NOMO-1 (cell line): ENCODE measurements around the gene CA11.

Source experiments
- DNase-seq, 2 experiments: peaks; one replicate each; lab custom pipeline; 2025; ENCODE audit not compliant: unreplicated experiment in 2 of 2; lab: John Stamatoyannopoulos, UW

Gene CA11

DNA sequence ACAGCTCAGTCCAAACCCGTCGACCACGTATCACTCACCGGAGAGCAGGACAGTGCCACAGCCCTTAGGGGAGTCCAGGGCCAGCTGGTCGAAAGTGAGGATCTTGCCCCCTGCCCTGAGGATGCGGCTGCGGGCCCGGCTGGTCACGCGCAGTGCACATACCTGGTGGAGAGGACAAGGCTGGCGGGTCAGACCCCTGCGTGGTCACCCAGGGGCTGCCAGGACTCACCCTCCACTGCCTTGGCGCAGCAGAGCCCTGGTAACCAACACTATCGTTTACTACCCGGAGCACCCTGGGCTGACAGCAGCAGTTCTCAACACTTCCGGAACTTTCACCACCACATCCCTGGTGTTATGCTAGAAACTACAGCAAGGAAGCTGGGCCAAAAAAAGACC lies 29.9 kb downstream of the CA11 start:
- DNase-seq, result no peak

DNA sequence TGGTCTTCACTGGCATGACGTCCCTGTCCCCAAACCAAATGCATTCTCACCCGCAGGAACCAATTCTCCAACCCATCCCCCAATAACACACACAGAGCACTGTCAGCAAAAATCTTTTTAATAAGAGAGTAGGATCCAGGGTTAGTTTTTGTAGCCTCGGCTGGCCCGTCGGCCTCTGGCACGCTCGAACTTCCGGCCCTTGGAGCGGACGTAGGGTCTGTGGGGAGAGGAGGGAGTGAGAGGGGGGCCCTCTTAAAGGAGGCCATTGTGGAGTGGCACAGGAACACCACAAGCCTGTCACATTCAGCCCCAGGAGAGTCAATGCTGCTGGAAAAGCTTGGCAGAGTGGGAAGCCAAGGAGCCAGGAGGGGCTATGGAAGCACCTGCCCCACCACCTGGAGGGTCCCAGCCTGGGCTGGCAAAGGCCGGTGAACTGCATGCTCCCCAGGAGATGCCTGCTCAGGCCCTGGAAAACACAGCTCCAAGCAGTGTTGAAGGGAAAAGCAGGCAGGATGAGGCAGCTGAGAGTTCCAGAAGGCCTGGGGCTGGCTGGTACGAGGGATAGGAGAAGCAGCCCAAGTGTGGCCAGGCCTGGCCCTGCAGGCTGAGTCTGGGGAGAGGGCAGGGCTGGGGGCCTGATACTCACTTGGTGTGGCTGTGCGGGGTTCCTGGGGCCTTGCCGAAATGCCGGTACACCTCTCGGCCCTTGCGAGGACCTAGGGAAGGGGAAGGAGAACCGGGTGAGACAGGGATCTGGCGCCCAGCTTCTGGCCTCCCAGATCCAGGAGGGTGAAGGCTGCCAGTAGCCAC lies 30.6 kb downstream of the CA11 start:
- no peak for DNase-seq

DNA sequence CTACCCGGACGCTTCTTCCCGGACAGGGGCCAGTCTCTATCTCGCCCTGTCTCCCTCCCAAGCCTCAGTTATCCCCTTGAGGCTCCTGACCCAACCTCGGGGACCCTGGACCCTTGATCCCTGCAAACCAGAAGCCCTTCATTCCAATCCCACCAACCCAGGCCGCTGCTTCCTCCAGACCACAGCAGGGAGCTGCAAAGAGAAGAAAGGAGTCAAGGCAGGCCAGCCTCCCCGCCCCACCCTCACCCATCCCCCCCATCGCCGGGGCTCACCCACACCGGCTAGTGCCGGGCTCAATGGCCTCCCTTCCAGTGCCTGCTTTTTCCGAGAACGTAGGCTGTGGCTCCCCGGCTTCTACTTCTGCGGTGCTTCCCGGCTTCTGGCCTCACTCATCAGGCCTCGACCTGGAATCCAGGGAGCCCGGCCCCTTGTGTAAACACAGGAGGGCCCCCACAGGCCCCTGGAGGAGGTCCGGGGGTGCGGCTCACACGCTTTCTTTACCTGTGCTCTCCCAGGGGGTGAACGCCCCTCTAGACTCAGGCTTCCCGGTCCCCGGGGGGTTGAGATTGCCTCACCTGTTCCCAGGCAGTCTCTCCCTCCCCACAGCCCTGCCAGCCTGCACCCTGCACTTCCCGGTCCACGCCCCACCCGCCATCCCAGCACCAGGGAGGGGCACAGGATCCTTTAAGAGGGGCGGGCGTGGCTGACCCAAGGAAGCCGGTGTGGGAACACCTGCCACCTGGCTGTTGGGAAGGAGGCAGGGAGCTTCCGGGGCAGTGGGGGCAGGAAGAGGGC lies 31.4 kb downstream of the CA11 start, which contains the start of gene FAM83E:
Gene FAM83E, minus strand, starts transcription at position 641 of the 795 bp plus-strand sequence. CDS start 1,704 bp downstream, outside the sequence.
- DNase-seq, result no peak

DNA sequence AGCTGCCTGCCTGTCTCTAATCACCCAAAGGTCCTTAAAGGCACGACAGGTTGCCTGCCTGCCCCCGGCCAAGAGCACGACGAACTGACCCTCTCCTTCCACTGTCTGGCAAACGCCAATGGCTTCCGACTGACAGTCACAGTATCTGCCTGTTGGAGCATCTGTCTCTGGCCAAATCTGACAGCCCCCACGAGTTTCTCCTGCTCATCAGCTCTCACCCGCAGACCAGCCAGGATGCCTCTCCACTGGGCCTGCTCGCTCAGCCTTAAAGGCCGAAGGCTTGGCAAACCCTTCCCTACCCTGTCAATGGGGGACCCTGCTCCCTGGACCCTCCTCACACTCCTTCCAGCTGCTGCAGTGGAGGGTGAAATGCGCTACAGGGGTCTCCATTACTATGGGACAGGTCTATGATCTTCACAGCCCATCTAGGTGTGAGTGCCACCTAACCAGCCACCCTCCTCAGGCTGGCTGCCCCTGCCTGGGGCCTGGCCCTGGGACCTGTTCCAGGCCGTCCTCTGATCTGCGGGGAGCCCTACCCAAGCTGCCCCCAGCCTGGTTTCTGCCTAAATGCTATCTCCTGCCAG lies 32.0 kb downstream of the CA11 start:
- no peak for DNase-seq

DNA sequence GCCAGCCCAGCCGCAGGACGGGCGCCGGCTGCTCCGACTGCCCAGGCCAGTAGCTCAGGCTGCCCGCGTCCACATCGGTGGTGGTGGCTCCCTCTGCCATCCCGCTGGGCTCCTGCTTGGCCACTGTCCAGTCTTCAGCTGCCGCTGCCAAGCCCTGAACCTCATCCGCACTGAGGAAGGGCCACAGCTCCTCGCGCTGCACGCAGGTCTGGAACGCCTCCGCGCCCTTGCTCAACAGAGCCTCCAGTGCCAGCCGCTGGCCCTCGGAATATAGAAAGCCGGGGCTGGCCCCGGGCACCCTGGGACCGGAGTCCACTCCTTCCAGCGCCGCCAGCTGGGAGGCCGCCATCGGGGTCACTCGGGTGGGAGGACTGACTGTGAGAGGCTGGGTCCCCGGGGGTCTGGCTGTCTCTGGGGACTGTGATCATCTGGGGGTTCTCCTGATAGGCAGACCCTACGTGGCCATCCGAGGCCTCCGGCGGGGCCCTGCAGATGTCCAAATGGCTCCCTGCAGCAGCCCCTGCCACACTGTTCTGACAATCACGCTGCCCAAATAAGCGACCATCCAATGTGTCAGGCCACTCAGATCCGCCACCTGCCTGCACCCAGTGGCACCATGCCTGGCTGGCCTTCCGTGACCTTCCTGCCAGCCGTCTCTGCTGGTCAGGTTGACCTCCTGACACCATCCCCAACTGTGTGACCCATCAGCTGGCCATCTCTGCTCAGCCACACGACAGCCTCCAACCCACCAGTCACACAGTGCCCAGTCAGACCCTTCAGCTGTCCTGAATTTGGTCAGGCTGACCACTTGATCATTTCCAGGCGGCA lies 32.7 kb downstream of the CA11 start:
- no peak for DNase-seq

DNA sequence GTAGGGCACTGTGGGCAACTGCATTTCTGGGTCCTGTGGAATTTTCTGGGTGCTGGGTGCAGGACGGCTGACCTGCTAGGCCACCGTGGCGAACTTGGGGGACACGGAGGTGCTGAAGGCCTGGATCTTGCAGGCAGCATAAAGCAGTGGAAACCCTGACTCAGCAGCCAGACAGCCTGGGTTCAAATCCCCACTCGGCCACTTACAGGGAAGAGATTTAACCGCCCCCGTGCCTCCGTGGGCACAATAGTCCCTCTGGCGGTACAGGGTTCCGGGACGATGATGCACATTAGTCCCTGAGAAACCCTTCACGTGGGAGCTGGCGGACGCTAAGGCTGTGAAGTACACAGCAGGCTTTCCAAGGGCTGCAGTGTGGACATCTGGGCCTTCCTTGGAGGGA lies 34.1 kb downstream of the CA11 start:
- no peak for DNase-seq

DNA sequence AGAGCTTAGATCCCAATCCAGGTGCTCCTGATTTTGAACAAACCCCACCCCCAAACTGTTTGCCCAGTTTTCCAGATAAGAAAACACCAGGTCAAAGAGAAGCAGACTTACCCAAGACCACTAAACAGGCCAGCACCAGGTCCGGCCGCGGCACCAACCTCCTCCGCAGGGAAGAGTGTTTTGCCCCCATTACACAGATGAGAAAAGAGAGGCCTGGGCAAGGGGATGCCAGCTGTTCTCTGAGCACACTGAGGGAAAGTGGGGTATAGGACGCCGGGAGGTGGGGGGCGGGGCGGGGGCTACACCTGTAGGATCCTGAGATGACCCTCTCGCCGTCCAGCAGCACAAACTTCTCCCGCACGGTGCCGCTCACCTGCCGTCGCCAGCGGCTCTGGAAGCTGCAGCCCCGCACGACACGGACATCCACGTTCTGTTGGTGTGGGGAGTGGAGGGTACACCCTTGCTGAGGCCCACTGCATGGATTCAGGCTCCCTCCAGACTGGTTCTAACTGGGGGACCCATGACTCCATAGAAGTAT lies 36.3 kb downstream of the CA11 start:
- no peak for DNase-seq

DNA sequence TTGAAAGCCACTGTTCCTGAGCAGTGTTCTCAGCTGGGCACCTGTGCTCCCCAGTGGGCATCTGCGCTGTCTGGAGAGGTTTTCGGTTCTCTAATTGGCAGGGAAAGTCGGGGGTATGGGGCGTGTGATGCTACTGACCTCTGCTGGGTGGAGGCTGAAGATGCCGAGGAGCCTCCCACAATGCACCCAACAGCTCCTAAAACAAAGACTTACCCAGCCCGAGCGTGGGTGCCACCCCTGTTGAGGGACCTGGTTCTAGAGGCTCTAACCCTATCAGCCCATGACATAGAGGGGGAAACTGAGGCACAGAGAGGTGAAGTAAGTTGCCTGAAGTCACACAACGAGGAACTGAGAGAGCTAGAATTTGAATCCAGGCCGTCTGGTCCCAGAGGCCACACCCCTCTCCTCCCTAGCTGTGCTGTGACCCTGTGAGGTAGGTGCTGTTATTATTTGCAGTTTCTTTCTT lies 37.2 kb downstream of the CA11 start:
- DNase-seq, result peak; percentile 70 to 73

DNA sequence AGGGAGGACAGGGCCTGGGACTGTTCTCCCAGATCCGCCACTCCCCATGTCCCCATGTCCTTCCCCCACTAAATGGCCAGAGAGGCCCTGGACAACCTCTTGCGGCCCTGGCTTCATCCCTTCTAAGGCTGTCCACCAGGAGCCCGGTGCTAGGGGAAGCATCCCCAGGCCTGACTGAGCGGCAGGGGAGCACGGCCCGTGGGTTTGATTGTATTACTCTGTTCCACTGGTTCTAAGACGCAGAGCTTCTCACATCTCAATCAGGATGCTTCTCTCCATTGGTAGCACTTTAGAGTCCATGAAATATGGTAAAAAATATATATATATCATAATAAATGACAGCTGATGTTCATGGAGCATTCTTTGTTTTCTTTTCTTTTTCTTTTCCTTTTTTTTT lies 38.6 kb downstream of the CA11 start:
- DNase-seq, result no peak

DNA sequence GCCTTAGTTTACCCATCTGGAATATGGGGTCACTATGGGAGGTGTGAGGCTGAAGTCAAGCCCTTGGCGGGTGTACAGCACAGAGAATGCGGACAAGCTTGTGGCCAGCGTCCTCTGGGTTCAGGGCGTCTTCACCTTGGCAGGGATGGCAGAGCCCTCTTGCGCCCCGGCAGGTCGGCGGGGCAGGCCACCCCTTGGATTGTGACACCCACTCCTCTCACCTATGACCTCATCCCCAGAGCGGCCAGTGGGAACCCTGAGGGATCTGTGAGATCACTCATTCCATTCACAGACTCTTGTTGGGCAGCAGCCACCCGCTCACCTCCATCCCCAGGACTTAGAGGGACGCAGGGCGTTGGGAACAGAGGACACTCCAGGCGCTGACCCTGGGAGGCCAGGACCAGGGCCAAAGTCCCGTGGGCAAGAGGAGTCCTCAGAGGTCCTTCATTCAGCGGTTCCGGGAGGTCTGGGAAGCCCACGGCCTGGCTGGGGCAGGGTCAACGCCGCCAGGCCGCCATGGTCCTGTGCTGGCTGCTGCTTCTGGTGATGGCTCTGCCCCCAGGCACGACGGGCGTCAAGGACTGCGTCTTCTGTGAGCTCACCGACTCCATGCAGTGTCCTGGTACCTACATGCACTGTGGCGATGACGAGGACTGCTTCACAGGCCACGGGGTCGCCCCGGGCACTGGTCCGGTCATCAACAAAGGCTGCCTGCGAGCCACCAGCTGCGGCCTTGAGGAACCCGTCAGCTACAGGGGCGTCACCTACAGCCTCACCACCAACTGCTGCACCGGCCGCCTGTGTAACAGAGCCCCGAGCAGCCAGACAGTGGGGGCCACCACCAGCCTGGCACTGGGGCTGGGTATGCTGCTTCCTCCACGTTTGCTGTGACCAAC lies 39.3 kb downstream of the CA11 start, which contains the start of gene SPACA4:
Gene SPACA4, plus strand, starts transcription at position 280 of the 896 bp plus-strand sequence. Its CDS starts 237 bp downstream, at position 517.
- DNase-seq, result no peak

DNA sequence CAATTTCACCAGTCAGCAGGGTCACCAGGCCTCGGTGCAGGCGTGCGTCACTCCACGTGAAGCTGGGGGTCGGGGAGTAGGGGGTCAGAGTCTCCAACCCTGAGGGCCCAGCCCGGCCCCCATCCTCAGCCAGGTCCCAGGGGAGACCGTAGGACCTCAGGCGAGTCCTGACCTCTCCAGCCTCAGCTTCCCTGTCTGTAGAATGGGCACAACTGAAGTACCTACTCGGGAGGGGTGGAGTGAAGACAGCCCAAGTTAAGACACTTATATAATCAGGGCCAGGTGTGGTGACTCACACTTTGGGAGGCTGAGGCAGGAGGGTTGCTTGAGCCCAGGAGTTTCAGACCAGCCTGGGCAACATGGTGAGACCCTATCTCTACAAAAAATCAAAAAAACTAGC lies 42.1 kb downstream of the CA11 start:
- no peak for DNase-seq

DNA sequence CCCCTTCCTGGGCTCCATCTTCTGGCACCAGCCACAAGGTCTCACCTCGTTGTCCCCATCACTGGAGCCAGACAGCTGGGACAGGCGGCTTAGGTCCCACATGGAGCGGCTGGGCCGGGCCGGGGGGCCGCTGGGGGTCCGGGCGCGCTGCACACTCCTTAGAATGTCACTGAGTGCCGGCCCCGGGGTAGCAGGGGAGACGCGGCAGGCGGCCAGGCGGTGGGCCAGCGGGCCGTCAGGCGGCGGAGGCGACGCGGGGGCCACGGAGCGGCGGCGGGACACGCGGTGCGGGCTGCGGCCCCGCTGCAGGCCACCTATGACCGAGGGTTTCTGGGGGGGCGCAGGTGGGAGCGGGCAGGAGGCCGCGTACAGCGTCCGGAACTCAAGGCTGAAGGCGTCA lies 42.5 kb downstream of the CA11 start:
- DNase-seq, result no peak

DNA sequence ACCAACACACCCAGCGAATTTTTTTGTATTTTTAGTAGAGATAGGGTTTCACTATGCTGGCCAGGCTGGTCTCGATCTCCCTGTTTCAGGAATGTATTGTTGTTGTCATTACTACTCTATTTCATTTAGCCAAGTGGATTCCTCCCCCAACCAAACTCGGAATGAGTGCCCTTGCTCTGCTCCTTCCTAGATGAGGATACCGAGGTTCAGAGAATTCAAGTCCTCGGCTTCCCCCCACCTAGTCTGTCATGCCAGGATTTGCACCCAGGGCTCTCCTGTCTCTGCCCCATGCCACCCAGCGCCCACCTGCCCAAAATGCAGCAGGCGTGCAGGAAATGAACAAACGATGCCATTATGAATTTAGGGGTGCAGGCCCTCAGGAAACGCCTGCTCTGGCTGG lies 43.0 kb downstream of the CA11 start:
- DNase-seq, result no peak

DNA sequence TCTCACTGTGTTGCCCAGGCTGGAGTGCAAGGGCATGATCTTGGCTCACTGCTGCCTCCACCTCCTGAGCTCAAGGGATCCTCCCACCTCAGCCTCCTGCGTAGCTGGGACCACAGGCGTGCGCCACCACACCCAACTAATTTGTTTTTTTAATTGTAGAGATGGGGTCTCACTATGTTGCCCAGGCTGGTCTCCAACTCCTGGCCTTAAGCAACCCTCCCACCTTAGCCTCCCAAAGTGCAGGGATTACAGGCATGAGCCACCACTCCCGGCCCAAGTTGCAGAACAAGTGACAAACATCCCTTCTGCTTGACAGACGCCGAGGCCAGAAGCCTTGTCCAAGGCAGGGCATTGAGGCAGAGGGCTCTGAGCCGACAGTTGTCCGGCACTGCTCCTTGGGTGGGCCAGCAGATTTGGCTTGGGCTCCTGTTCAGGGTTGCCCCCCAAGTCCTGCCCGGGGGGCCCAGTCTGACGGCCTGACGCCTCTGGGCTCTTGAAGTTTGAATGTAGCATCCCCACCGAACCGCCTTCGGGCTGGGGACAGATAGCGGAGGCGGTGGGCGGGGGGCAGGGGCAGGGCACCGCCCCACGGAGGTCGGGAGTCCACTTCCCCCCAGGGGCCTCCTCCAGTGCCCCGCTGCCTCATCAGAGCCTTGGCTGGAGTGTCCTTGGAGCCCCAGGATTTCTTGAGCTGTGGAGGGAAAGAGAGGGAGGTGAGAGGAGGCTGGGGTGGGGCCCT lies 45.1 kb downstream of the CA11 start:
- DNase-seq, result no peak

DNA sequence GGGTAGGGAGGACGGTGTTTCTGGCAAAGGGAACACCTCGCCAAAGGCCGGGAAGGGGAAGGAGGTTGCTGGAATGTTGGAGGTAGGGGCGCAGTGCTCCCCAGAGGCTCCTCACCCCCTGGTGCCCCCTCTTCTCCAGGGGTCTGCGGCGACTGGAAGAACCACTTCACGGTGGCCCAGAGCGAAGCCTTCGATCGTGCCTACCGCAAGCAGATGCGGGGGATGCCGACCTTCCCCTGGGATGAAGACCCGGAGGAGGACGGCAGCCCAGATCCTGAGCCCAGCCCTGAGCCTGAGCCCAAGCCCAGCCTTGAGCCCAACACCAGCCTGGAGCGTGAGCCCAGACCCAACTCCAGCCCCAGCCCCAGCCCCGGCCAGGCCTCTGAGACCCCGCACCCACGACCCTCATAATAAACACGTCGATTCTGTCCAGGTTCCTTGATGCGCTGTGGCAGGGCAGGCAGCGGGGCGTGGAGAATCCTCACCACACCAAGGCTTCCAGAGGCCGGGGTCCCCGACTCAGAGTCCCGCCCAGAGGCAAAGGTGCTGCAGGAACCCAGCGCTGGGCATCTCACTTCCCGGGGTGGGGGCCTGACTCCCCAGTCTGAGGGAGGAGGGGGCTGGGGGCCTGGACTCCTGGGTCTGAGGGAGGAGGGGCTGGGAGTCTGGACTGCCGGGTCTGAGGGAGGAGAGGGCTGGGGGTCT lies 46.8 kb downstream of the CA11 start:
- DNase-seq, result no peak

DNA sequence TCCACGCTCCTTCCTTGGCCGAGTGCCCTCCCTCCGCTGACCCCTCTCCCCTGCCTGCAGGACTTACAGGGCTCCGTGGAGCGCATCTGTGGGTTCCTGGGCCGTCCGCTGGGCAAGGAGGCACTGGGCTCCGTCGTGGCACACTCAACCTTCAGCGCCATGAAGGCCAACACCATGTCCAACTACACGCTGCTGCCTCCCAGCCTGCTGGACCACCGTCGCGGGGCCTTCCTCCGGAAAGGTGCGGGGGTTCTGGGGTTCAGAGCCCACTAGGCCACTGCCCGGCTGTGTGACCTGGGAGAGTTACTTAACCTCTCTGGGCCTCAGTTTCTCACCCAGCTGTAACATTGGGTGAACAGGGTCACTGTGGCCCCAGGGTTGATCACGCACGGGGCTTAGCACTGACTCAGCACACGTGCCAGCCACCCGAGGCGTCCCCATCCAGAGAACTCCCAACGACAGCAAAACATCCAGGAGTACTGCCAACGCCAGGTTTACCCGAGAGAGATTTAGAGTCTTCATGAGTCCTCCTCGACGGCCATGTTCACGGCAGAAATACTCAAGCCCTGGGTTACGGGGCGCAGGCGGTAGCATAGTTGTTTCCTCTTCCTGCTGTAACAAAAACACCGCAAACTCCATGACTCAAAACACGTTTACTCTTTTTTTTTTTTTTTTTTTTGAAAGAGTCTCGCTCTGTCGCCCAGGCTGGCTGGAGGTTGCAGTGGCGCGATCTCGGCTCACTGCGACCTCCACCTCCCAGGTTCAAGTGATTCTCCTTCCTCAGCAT lies 49.1 kb downstream of the CA11 start:
- peak; percentile 20 to 58 for DNase-seq

DNA sequence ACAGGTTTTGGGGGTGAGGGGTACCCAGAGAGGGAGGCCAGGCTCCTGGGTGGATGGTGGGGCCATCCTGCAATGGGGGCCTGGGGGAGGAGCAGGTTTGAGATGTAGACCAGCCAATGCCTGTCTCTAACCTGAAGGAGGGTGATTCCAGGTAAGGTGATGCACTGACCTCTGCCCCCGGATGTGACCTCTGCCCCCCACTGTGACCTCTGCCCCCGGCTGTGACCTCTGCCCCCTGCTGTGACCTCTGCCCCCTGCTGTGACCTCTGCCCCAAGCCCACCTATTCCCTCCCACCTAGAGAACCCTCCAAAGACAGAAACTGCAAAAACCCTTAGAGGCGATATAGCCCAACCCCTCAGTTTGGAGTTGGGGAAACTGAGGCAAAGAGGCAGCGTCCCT lies 49.8 kb downstream of the CA11 start:
- DNase-seq, result no peak
